NCI-H526 (cell line): Measurements from ENCODE around the gene PAK1IP1.
"Not testable (repeated sequence)": the region's sequence is repeated elsewhere in the genome, so short reads cannot be mapped to it uniquely, and the experiment has no call there.

Source experiments
- DNase-seq, 2 experiments: peaks; one replicate each; lab custom pipeline; 2025; lab: John Stamatoyannopoulos, UW

Gene PAK1IP1

GRCh38 chr6:10743515-10743914 lies 48.7 kb downstream of the PAK1IP1 start:
- DNase-seq = no peak

DNA sequence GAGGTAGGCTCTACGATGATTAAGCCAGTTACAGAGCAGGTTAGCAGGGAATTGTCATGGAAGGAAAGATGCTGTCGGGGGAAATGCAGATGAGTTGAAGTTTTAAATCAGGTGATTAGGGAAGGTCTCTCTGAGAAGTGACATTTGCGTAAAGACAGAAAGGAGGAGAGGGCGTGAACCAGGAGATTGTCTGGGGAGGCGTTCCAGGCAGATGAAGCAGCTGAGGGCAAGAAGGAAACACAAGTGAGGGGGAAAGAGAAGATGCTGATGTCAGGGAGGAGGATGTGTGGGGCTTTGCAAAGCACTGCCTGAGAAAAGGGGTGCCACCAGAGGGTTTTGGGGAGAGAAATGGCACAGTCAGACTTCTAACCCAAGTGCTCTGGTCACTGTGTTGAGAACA lies 50.3 kb downstream of the PAK1IP1 start:
- peak in 1 of 2 experiments; percentile 15 for DNase-seq

DNA sequence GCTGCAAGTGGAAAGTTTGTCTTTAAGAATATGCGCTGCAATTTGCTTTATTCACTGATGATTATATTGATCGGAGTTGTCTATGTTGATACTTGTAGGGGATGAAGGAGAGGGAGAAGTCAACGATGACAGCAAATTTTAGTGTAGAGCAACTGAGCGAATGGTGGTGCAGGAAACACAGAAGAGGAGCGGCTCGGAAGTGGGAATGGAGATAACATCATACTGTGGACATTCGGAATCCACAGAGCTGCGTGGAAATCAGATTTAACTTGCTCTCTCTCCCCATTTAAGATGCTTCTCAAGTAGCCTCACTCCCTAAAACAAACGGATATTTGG lies 52.1 kb downstream of the PAK1IP1 start:
- no peak for DNase-seq

- peak; percentile 94 to 99 for DNase-seq
These were observed 52.6 kb downstream of the PAK1IP1 start, which contains the start of gene TMEM14B for GRCh38 chr6:10747251-10747972. Gene TMEM14B, plus strand, starts transcription at chr6:10747805. Its CDS starts 1,441 bp downstream, at chr6:10749246.

DNA sequence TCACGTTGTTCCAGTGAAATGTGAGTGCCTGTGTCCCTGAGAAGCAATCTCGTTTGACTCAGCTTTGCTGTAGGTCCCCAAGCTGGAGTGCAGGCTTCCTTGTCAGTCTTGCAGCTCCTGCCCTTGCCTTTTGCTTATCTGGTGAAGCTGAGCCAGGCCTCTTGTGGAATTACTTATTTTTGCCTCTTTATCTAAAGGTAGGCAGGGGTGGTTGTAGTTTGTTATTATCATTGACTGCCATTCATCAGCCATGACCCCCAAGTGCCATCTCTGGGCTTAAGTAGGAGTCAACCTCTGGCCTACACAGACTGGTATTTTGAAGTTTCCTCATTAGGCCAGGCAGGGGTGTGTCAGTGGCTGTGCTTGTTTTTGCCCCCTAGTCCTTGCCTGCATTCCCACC lies 55.0 kb downstream of the PAK1IP1 start:
- DNase-seq = no peak

GRCh38 chr6:10750568-10750967 lies 55.8 kb downstream of the PAK1IP1 start:
- not testable (repeated sequence) for DNase-seq

GRCh38 chr6:10751757-10752156 lies 57.0 kb downstream of the PAK1IP1 start:
- DNase-seq = not testable (repeated sequence)

GRCh38 chr6:10756085-10756484 lies 61.3 kb downstream of the PAK1IP1 start:
- DNase-seq = no peak
